HG03095 (cell line): Measurements from ENCODE around the gene IMPA2.

ENCODE experiments used
- ATAC-seq: cut with Tn5 transposase; IDR thresholded peaks from one replicate; pipeline ENCODE4 v1.9.1; 2021; ENCODE audit warnings: moderate library complexity; ENCODE audit not compliant: unreplicated experiment

Gene IMPA2

GRCh38 chr18:11987527-11987926 lies 6.2 kb downstream of the IMPA2 start:
- no peak for ATAC-seq

GRCh38 chr18:11989174-11989573 lies 7.9 kb downstream of the IMPA2 start:
- ATAC-seq = no peak

GRCh38 chr18:11989966-11990380 lies 8.7 kb downstream of the IMPA2 start:
- no peak for ATAC-seq

GRCh38 chr18:11990539-11990938 lies 9.2 kb downstream of the IMPA2 start:
- ATAC-seq = no peak

- ATAC-seq = no peak
These were observed 9.9 kb downstream of the IMPA2 start for GRCh38 chr18:11991021-11991795.

GRCh38 chr18:11992096-11992790 lies 10.9 kb downstream of the IMPA2 start:
- ATAC-seq = no peak

- no peak for ATAC-seq
These were observed 12.1 kb downstream of the IMPA2 start for GRCh38 chr18:11993264-11993916.

GRCh38 chr18:11994336-11994702 lies 13.0 kb downstream of the IMPA2 start:
- ATAC-seq = no peak

- no peak for ATAC-seq
These were observed 13.6 kb downstream of the IMPA2 start for GRCh38 chr18:11994703-11995444.

- peak; percentile 83 for ATAC-seq
These were observed 14.3 kb downstream of the IMPA2 start for GRCh38 chr18:11995445-11996189.

- ATAC-seq = no peak
These were observed 15.0 kb downstream of the IMPA2 start for GRCh38 chr18:11996190-11996754.

GRCh38 chr18:11996907-11997306 lies 15.6 kb downstream of the IMPA2 start:
- ATAC-seq = no peak

GRCh38 chr18:11997466-11997865 lies 16.2 kb downstream of the IMPA2 start:
- no peak for ATAC-seq

GRCh38 chr18:11998193-11998592 lies 16.9 kb downstream of the IMPA2 start:
- ATAC-seq = no peak

- no peak for ATAC-seq
These were observed 18.1 kb downstream of the IMPA2 start for GRCh38 chr18:11999429-11999828.

GRCh38 chr18:12000072-12000659 lies 18.9 kb downstream of the IMPA2 start:
- ATAC-seq = no peak

- no peak for ATAC-seq
These were observed 20.1 kb downstream of the IMPA2 start for GRCh38 chr18:12001421-12001820.

- no peak for ATAC-seq
These were observed 22.6 kb downstream of the IMPA2 start for GRCh38 chr18:12003894-12004293.

GRCh38 chr18:12005538-12006487 lies 24.5 kb downstream of the IMPA2 start:
- no peak for ATAC-seq
